GM19324 (cell line): ENCODE results near the gene MAP7.

ENCODE experiments used
- ATAC-seq: cut with Tn5 transposase; IDR thresholded peaks from one replicate; pipeline ENCODE4 v1.9.1; 2021; ENCODE audit warnings: mild to moderate bottlenecking, moderate library complexity; ENCODE audit not compliant: unreplicated experiment, low FRiP score

The MAP7 gene

GRCh38 chr6:136350914-136351313, 199.3 kb downstream of the MAP7 start:
- no peak for ATAC-seq

DNA sequence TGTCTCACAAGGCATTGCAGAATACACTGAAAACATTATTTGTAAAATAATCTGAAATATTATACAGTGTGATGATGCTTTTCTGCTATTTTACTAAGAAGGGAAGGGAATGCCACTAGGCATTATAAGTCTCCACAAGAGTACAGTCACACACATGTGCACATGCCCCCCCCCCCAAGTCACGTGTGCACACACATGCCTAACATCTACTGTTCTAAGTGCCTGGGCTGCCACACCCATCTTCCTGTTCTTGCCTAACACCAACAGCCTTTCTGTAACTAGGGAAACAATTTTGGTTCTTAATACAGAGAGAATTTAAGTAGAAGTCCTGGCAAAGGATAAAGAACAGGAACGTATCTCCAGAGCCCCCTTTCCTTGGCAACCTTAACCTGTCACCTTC, 202.4 kb downstream of the MAP7 start:
- ATAC-seq, result no peak

GRCh38 chr6:136345145-136345544, 205.1 kb downstream of the MAP7 start:
- no peak for ATAC-seq

GRCh38 chr6:136344420-136344819, 205.8 kb downstream of the MAP7 start:
- no peak for ATAC-seq

DNA sequence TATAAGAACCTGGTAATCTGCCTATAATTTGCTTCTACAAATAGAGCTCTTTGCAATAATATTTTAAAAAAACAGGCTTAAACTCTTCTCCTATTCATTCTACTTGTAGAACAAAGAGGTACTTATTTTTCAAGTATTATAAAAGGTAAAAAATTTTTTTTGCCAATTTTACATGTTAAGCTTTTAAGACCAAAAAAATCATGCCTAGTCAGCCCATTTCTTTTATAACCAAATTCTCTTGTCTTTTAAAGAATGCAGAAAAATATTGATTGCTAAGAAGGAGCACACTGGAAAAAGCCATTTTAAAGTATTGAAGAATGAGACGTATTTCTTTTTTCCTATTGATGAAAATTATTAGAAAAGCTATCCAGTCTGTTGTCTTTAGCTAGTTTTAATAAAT, 206.5 kb downstream of the MAP7 start:
- ATAC-seq, result no peak

GRCh38 chr6:136343275-136343674, 206.9 kb downstream of the MAP7 start:
- no peak for ATAC-seq

GRCh38 chr6:136341967-136342366, 208.3 kb downstream of the MAP7 start:
- ATAC-seq, result no peak

DNA sequence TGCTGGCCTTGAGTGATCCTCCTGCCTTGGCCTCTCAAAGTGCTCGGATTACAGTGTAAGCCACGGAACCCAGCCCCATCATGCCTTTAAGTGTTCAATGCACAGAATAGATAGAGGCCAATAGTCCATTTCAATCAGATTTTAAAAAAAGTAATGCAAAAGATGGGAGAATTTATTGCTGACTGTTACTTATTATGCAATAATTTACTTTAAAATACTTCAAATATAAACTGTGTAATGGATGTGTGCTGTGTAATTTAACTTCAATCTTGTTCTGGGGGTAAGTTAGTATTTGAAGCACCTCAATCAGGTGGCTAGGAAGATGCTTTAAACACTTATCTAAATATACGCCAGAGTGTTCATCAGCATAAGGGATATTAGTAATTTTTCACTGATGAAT, 208.9 kb downstream of the MAP7 start:
- ATAC-seq, result no peak

GRCh38 chr6:136338486-136338885, 211.7 kb downstream of the MAP7 start:
- no peak for ATAC-seq

DNA sequence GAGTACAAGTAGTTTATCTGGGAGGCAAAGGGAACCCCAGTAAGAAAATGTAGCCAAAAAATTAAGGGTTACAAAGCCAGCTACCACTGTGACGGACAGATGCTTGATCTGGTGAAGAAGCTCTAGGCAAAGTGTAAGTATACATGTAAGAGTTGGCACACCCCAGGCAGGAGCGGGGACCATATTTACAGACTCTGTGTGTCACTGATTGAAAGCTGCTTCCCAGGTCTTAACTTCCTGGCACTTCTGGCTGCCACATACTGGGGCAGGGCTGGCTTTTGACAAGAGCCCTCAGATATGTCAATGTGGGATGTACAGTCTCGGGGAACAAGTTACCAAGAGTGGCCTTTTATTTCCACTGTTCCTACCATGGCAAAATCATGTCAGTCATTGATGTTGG, 212.6 kb downstream of the MAP7 start:
- no peak for ATAC-seq

DNA sequence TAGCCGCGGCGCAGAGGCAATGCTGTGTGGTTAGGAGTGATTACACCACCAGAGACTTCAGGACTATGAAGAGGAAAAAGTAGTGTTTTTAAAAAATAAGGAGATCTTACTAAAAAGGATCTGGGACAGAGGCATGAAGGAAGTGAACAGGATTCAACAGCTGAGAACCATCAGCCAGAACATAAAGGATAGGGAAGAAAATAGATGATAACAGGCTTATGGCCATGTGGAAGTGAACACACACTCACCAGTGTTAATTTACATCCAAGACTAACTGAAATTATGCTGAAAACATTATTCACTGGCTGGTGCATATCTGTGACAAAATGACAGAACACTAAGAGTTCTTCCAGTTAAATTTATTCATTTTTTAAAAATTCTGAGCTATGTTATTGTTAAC, 213.1 kb downstream of the MAP7 start:
- ATAC-seq, result no peak

DNA sequence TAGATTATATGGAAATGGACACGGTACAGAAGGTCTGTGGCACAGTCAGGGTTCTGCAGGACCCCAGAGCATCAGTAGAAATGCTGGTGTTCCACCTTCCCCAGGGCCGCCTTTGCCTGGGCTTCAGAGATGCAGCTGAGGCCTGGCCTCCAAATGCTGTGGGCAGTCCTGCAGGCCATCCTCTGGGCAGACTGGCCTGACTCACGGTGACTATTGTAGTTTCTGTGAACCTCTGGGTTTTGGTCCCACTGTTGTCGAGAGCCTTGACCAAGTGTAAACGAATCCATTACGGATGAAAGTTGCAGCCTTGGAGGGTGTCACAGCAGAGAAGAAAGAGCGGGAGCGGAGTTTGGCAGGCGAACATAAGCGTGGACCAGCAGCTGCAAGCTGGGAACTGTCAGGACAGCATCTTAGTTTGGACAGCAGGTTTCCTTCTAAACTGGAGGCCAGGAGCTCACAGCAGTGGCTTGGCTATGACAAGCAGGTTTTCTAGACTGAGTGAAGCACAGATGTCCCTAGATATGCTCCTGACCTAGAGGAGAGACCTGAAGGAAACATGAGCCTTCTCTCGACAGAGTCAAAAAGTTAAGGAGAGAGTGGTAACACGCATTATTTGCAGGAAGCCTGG, 214.4 kb downstream of the MAP7 start:
- no peak for ATAC-seq

DNA sequence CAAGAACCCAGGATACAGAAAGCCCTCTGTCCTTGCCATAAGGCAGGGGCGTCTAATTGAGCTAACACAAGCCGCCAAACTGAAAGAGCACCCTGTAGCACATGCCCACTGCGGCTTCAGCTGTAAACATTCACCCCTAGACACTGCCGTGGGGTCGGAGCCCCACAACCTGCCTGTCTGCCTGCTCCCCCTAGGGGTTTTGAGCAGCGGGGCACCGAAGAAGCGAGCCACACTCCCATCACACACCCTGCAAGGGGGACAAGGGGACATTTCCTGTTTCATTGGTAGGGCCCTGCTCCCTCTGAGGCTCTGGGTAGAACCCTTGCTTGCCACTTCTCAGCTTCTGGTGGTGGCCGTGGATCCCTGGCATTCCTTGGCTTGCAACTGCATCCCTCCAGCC, 215.4 kb downstream of the MAP7 start:
- no peak for ATAC-seq

DNA sequence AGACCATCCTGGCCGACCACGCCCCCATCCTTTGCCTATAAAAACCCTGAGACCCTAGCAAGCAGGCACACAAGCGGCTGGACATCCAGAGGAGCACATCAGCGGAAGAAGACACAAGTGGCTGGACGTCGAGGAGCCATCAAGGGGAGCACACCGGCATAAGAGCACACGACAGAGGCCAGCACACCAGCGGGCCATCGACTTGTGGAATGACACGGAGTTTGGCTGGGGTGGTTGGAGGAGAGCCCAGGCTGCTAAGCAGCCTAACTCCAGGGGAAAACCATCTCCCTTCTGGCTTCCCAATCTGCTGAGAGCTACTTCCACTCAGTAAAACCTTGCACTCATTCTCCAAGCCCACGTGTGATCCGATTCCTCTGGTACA, 215.8 kb downstream of the MAP7 start:
- ATAC-seq, result no peak

GRCh38 chr6:136333824-136334464, 216.3 kb downstream of the MAP7 start:
- ATAC-seq, result no peak

DNA sequence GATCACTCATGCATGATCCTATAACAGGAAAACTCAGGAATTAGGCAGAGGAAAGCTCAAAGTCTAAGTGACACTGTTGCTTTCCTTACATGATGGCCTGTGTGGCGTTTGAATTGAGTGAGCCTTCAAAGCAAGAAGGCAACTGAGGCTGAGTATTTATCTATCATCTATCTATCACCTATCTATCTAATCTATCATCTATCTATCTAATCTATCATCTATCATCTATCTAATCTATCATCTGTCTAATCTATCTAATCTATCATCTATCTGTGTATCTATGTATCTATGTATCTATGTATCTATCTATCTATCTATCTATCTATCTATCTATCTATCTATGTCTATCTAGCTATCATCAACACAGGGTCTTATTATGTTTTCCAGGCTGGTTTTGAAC, 218.8 kb downstream of the MAP7 start:
- no peak for ATAC-seq

DNA sequence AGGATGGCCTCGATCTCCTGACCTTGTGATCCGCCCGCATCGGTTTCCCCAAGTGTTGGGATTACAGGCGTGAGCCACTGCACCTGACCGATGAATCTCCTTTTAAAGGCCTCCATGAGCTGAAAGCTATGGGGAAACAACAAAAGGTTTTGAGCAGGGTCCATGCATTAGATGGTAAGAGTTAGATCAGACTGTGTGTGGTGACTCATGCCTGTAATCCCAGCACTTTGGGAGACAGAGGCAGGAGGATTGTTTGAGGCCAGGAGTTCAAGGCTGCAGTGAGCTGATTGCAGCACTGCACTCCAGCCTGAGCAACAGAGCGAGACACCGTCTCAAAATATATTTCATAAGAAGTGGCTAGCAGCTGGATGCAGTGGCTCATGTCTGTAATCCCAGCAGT, 219.6 kb downstream of the MAP7 start:
- ATAC-seq, result no peak

GRCh38 chr6:136326038-136326553, 224.1 kb downstream of the MAP7 start:
- no peak for ATAC-seq

DNA sequence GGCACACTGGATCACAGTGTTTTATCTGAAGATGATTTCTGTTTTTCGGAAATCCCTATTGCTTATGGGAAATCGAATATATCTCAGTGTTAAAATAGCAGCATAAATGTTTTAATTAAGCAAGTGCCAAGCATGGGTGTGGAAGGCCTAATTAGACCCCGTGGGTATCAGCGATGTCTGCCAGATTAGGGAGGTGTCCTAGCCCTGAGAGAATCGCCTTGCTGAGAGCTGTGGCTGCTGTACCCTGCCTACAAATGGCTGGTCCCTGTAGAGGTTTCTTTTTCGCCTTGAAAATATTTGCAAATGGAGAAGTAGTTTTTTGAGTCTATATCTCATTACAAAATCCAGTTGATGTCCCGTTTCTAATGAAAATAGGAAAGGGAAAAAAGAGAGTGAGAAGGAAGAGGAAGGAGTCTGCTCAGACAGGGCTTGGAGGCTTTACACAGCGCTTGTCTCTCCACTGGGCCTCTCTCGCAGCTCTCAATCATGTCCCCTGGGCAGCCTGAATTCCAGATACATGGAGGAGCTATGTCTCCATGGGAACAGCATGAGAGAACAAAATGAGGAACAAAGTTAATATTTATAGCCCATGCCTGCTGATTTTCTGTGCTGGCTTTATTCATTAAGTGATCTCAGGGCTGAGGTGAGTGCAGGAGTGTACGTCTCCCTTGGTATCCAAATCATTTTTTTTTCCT, 225.4 kb downstream of the MAP7 start:
- no peak for ATAC-seq

DNA sequence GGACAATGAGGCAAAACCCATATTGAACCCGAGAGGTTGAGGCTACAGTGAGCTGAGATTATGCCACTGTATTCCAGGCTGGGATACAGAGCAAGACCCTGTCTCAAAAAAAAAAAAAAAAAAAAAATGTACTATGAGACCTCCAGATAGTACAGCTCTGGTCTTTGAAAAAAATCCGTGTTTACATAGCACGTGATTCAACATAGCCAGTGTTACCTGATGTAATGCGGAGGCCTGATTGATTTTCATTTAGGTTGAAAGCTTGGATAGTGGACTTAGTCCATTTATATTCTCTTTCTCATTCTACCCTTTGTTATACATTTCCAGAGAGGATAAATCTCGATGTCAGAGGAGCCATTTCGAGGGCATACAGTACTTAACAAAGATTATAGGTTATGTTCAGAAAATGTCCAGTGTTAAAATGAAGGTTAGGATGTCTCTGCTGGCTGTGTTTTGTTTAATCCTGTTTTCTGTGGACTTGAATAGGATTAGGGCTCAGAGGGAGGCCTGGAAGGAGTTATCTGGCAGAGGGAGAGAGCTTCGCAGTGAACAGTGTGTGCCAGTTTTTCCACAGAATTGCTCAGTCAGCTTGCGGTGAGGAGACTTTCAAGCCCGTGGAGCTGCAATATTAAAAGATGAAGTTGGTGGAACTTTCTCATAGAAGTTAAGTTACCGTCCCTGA, 226.7 kb downstream of the MAP7 start:
- no peak for ATAC-seq

- ATAC-seq, result no peak
Observed at GRCh38 chr6:136319732-136320131, 230.5 kb downstream of the MAP7 start.
